ENCODE results near the gene ZNF460. TPM values are rescaled to one million over a fixed set of nuclear protein-coding genes. Genes with fewer than 3 reads are reported as not detected.

ZNF460 gene
- polyA plus RNA-seq, 4 donors, result 2.6 to 3.5 (median 3.0) TPM

- no peak for DNase-seq (ENCODE audit: low read depth in 4 of 4, low spot score in 3 of 4)
Observed at GRCh38 chr19:57338877-57339276, 58.6 kb downstream of the ZNF460 start.

GRCh38 chr19:57342582-57342981 is 62.3 kb downstream of the ZNF460 start:
- DNase-seq (ENCODE audit: low read depth in 4 of 4, low spot score in 3 of 4), result no peak

Other genes starting within 250 kb of the ZNF460 start
- gene USP29, start 160.5 kb upstream of the ZNF460 start, polyA plus RNA-seq (ENCODE audit: insufficient read length in 4 of 4), result under 1 TPM in 1 of 4 donors, not detected in 3; 0.13 TPM
- under 1 TPM in 2 of 4 donors, not detected in 2; 0.05 to 0.11 TPM for gene ZIM3, start 135.3 kb upstream of the ZNF460 start, polyA plus RNA-seq (ENCODE audit: insufficient read length in 4 of 4)
- gene DUXA, start 113.0 kb upstream of the ZNF460 start, polyA plus RNA-seq (ENCODE audit: insufficient read length in 4 of 4), result not detected
- gene ZNF264, start 89.0 kb upstream of the ZNF460 start, polyA plus RNA-seq (ENCODE audit: insufficient read length in 4 of 4), result 10 to 100 TPM; 18.5 to 23.4 (median 20.2) TPM
- 1 to 10 TPM in 3 of 4 donors, under 1 TPM in 1; 0.96 to 6.5 (median 1.7) TPM for gene AURKC, start 49.5 kb upstream of the ZNF460 start, polyA plus RNA-seq (ENCODE audit: insufficient read length in 4 of 4)
- gene ZNF805, start 39.9 kb upstream of the ZNF460 start, polyA plus RNA-seq (ENCODE audit: insufficient read length in 4 of 4), result 1 to 10 TPM; 5.3 to 6.9 (median 6.3) TPM
- gene ZNF543, start 40.0 kb downstream of the ZNF460 start, polyA plus RNA-seq (ENCODE audit: insufficient read length in 4 of 4), result 10 to 100 TPM in 1 of 4 donors, 1 to 10 TPM in 3; 7.2 to 10.3 (median 8.8) TPM
- 10 to 100 TPM; 14.7 to 19.0 (median 17.1) TPM for gene ZNF304, start 70.8 kb downstream of the ZNF460 start, polyA plus RNA-seq (ENCODE audit: insufficient read length in 4 of 4)
- gene TRAPPC2B, start 83.1 kb downstream of the ZNF460 start, polyA plus RNA-seq (ENCODE audit: insufficient read length in 4 of 4), result 10 to 100 TPM; 14.8 to 20.2 (median 16.6) TPM
- 1 to 10 TPM; 2.5 to 6.6 (median 6.0) TPM for gene ZNF547, start 83.1 kb downstream of the ZNF460 start, polyA plus RNA-seq (ENCODE audit: insufficient read length in 4 of 4)
- gene ZNF548, start 109.4 kb downstream of the ZNF460 start, polyA plus RNA-seq (ENCODE audit: insufficient read length in 4 of 4), result 10 to 100 TPM; 21.8 to 27.6 (median 24.8) TPM
- 10 to 100 TPM; 11.7 to 13.9 (median 12.3) TPM for gene ZNF17, start 130.7 kb downstream of the ZNF460 start, polyA plus RNA-seq (ENCODE audit: insufficient read length in 4 of 4)
- gene ZNF749, start 154.8 kb downstream of the ZNF460 start, polyA plus RNA-seq (ENCODE audit: insufficient read length in 4 of 4), result 10 to 100 TPM in 3 of 4 donors, 1 to 10 TPM in 1; 5.6 to 14.0 (median 12.7) TPM
- 1 to 10 TPM; 1.6 to 5.8 (median 3.1) TPM for gene VN1R1, start 176.7 kb downstream of the ZNF460 start, polyA plus RNA-seq (ENCODE audit: insufficient read length in 4 of 4)
- 10 to 100 TPM in 3 of 4 donors, 1 to 10 TPM in 1; 9.8 to 23.2 (median 22.3) TPM for gene ZNF772, start 197.1 kb downstream of the ZNF460 start, polyA plus RNA-seq (ENCODE audit: insufficient read length in 4 of 4)
- 10 to 100 TPM; 14.2 to 23.6 (median 20.2) TPM for gene ZNF419, start 207.3 kb downstream of the ZNF460 start, polyA plus RNA-seq (ENCODE audit: insufficient read length in 4 of 4)
- 10 to 100 TPM; 10.1 to 13.9 (median 11.6) TPM for gene ZNF773, start 219.5 kb downstream of the ZNF460 start, polyA plus RNA-seq (ENCODE audit: insufficient read length in 4 of 4)
- 10 to 100 TPM; 10.5 to 15.7 (median 14.1) TPM for gene ZNF549, start 246.9 kb downstream of the ZNF460 start, polyA plus RNA-seq (ENCODE audit: insufficient read length in 4 of 4)

Data from left renal pelvis (tissue), 4 donors.